RWPE1 (cell line): Measurements from ENCODE around the gene ATIC.

ENCODE experiments used
- CTCF ChIA-PET: fragments of 350-600 bp; sonication (Branson Sonifier 250); formaldehyde crosslinking; extraction: SDS; loops from one replicate; lab custom pipeline; 2021; lab: Yijun Ruan, JAX
- POLR2A ChIA-PET: fragments of 400-600 bp; formaldehyde crosslinking; extraction: SDS; loops from one replicate; lab custom pipeline; 2020; ENCODE audit warnings: antibody characterized with exemption; ENCODE audit not compliant: low non-redundant PET; lab: Yijun Ruan, JAX
- DNase-seq: peaks from one replicate; pipeline ENCODE4 v3.0.0; 2012; ENCODE audit warnings: low spot score
- H3K27ac ChIP-seq: fragments of 450-650 bp; 2 replicates; pipeline ENCODE4 v1.5.1; 2017
- TF ChIP-seq, protein P1 (sequence below): fragments of 450-650 bp; conservative IDR thresholded peaks from 2 replicates; pipeline ENCODE4 v1.5.1; 2017; ENCODE audit warnings: low read depth, mild to moderate bottlenecking

The ATIC gene

GRCh38 chr2:215369181-215369760, 57.4 kb downstream of the ATIC start:
- no peak for DNase-seq
- POLR2A ChIA-PET = no interaction called here
- CTCF ChIA-PET = interaction anchor here (0.6 kb wide), 1 partner anchor 504 kb away, joined by 4 read pairs; no protein-coding TSS in a partner anchor
- TF ChIP-seq, protein P1, sequence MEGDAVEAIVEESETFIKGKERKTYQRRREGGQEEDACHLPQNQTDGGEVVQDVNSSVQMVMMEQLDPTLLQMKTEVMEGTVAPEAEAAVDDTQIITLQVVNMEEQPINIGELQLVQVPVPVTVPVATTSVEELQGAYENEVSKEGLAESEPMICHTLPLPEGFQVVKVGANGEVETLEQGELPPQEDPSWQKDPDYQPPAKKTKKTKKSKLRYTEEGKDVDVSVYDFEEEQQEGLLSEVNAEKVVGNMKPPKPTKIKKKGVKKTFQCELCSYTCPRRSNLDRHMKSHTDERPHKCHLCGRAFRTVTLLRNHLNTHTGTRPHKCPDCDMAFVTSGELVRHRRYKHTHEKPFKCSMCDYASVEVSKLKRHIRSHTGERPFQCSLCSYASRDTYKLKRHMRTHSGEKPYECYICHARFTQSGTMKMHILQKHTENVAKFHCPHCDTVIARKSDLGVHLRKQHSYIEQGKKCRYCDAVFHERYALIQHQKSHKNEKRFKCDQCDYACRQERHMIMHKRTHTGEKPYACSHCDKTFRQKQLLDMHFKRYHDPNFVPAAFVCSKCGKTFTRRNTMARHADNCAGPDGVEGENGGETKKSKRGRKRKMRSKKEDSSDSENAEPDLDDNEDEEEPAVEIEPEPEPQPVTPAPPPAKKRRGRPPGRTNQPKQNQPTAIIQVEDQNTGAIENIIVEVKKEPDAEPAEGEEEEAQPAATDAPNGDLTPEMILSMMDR = no peak
- H3K27ac ChIP-seq = no peak overlapping the region

- no peak overlapping the region for H3K27ac ChIP-seq
- TF ChIP-seq, protein P1 = no peak
- DNase-seq = no peak
- ChIA-PET POLR2A (no interaction called here), CTCF (interaction anchor here (0.6 kb wide), 1 partner anchor 503 kb away, joined by 4 read pairs; no protein-coding TSS in a partner anchor)
Measured at GRCh38 chr2:215370112-215370965, 58.5 kb downstream of the ATIC start.

- CTCF ChIA-PET = interaction anchor here (0.6 kb wide), 1 partner anchor 137 kb away, joined by 3 read pairs; no protein-coding TSS in a partner anchor
- TF ChIP-seq, protein P1 = no peak
Measured at GRCh38 chr2:215371915-215372897, 60.3 kb downstream of the ATIC start.

DNA sequence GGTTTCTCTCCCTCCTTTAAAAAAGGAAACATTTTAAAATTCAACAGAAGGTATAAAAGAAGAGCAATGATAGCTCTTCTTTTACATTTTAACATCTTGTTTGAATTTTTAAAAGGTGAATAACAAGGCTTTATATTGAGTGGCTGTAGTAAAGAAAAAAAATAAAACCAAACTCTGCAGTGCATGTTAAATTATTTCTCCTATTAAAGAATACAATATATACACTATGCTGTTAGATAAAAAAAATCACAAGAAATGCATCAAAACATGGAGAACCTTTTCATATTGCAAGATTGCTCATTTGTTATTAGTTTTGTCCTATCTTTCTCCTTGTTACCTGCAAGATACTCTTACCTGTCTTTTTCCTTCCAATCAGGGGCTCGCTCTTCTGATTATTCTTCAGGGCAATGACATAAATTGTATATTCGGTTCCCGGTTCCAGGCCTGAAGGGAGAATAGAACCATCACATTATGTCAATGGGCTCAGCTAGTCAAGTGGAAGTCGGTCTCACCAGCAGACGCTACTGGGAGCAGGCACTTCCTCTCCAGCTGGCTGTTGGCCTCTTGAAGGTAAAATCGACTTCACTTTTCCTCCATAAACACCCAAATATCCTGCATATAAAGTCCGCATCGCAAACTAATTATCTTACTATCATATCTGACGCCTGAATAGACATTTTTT, 61.2 kb downstream of the ATIC start:
- TF ChIP-seq, protein P1 = no peak
- ChIA-PET POLR2A (no interaction called here), CTCF (interaction anchor here (0.7 kb wide), 1 partner anchor 1250 kb away, joined by 3 read pairs; no protein-coding TSS in a partner anchor)

More at GRCh38 chr2:215371915-215372897, 60.3 kb downstream of the ATIC start:
- no peak for DNase-seq
- no peak overlapping the region for H3K27ac ChIP-seq
- POLR2A ChIA-PET = no interaction called here

DNA sequence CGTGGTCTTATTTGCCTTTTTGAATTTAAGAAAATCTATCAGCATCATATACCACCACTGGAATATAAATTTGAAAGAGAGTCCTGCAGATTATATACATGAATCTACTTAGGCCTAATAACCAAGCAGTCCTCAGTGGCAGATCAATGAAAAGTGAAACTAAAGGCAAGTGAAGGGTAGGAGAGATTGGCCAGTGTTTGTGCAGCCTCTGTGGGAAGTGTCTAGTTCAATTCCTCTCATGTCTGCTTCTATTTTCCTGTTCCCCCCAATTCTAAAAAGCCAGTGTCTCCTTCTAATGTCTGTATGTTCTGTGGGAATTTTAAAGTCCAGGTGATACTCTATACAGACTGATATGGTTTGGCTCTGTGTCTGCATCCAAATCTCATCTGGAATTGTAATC, 62.1 kb downstream of the ATIC start:
- POLR2A ChIA-PET = no interaction called here
- TF ChIP-seq, protein P1 = no peak
- CTCF ChIA-PET = interaction anchor here (0.7 kb wide), 1 partner anchor 1249 kb away, joined by 3 read pairs; no protein-coding TSS in a partner anchor
- DNase-seq = no peak
- H3K27ac ChIP-seq = no peak overlapping the region

More for the DNA sequence above, 61.2 kb downstream of the ATIC start:
- no peak overlapping the region for H3K27ac ChIP-seq
- DNase-seq = no peak
